Measurements from ENCODE around the gene THRB. TPM values are rescaled to one million over a fixed set of nuclear protein-coding genes. Genes with fewer than 3 reads are reported as not detected.

Gene THRB
- total and polyA plus RNA-seq, 2 donors (not counting 3 experiments of a cell fraction or from before 2014, with no cell fraction given): 0.06 TPM; not detected in 1

DNA sequence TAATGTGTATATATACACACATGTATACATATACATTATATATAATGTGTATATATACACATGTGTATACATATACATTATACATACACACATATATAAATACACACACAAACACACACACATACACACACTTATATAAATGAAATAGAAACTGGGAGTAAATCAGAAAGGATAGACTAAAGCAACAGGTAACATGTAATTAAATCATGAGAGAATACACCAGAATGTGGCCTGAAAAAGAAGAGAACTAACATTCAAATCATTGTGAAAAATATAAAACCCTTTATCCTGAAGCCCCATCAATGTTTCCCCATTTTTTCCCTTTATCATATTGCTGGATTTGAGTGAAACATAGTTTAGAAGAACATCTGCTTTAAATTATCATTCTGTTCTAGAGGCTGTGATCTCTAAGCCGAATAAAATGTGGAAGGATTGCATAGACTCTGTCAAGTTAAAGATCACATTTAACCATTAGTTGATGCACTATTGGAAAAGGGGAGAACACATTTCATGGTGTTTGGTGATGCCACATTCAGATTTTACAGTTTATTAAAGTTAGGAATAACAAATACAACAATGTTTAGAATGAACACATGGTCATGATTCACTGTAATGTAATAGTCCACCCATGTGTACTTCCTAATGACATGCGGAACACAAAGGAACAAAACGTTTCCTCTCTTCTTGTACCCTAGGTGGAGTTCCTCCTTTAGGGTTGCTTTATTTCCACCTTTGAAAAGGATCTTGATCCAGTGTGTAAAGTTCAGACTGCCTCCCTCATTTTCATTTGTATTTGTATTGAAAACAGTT lies 12.5 kb upstream of the THRB start:
- BruUV-seq (replicated peaks): no TSS peak
- Histone ChIP-seq H3K79me2 (ENCODE audit: control insufficient read depth, insufficient read depth, low read length) (no peaks in the 10 kb centered on the region), H3K4me2 (ENCODE audit: insufficient read depth, low read length) (no peak overlapping the region), H3K9ac (replicated peaks; ENCODE audit: extremely low read depth, insufficient read depth, low read length) (no peak overlapping the region), H2AFZ (ENCODE audit: low read depth, low read length) (peak overlapping the region; percentile 84), H3K4me3 (replicated peaks in 1 of 3; ENCODE audit: insufficient read depth in 1 of 3, low read depth in 1 of 3, low read length in 3 of 3) (no peak overlapping the region), H3K9me1 (replicated peaks; ENCODE audit: control insufficient read depth, extremely low read depth, insufficient read depth, low read length) (no peaks in the 10 kb centered on the region), H3K27me3 (ENCODE audit: control insufficient read depth in 2 of 2, insufficient read depth in 2 of 2, low read length in 2 of 2) (no peaks in the 10 kb centered on the region), H4K20me1 (replicated peaks; ENCODE audit: control insufficient read depth, extremely low read depth, insufficient read depth, low read length) (no peaks in the 10 kb centered on the region), H3K36me3 (ENCODE audit: control insufficient read depth in 2 of 2, extremely low read depth in 1 of 2, insufficient read depth in 2 of 2, low read length in 2 of 2) (no peaks in the 10 kb centered on the region), H3K9me3 (replicated peaks; ENCODE audit: control insufficient read depth, insufficient read depth, low read length) (no peaks in the 10 kb centered on the region), H3K27ac (ENCODE audit: insufficient read depth, low read depth, low read length) (no peak overlapping the region), H3K4me1 (ENCODE audit: control insufficient read depth, extremely low read depth, insufficient read depth, low read length) (peaks cover 8% of the 10 kb centered on the region)
- TF ChIP-seq FOS (IDR thresholded peaks at IDR 0.05; ENCODE audit: borderline replicate concordance, insufficient read depth, low read length) (no peak), EZH2 (IDR thresholded peaks at IDR 0.05; ENCODE audit: borderline replicate concordance, low read depth, low read length, severe bottlenecking) (no peak), MYC (IDR thresholded peaks at IDR 0.05; ENCODE audit: low read depth, low read length) (no peak), POLR2AphosphoS5 (IDR thresholded peaks at IDR 0.05; ENCODE audit: insufficient read depth, low read depth, low read length) (no peak), JUN (IDR thresholded peaks at IDR 0.05; ENCODE audit: borderline replicate concordance, insufficient read depth, insufficient read length, low read depth) (no peak), POLR2A (IDR thresholded peaks at IDR 0.05; ENCODE audit: low read depth, low read length) (no peak), GATA2 (IDR thresholded peaks at IDR 0.05; ENCODE audit: insufficient read depth, insufficient read length, low read depth, low read length) (no peak)
- TF ChIP-seq, protein P1, sequence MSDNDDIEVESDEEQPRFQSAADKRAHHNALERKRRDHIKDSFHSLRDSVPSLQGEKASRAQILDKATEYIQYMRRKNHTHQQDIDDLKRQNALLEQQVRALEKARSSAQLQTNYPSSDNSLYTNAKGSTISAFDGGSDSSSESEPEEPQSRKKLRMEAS (IDR thresholded peaks at IDR 0.05; ENCODE audit: insufficient read depth, insufficient read length): no peak
- TF ChIP-seq, protein P2, sequence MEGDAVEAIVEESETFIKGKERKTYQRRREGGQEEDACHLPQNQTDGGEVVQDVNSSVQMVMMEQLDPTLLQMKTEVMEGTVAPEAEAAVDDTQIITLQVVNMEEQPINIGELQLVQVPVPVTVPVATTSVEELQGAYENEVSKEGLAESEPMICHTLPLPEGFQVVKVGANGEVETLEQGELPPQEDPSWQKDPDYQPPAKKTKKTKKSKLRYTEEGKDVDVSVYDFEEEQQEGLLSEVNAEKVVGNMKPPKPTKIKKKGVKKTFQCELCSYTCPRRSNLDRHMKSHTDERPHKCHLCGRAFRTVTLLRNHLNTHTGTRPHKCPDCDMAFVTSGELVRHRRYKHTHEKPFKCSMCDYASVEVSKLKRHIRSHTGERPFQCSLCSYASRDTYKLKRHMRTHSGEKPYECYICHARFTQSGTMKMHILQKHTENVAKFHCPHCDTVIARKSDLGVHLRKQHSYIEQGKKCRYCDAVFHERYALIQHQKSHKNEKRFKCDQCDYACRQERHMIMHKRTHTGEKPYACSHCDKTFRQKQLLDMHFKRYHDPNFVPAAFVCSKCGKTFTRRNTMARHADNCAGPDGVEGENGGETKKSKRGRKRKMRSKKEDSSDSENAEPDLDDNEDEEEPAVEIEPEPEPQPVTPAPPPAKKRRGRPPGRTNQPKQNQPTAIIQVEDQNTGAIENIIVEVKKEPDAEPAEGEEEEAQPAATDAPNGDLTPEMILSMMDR (IDR thresholded peaks at IDR 0.05; ENCODE audit: extremely low read depth in 1 of 2, insufficient read depth in 1 of 2, low read depth in 1 of 2, low read length in 2 of 2): no peak
- CTCF ChIA-PET: no interaction called here
- POLR2A ChIA-PET: no interaction called here
- dilution Hi-C loops (cut with MboI; ENCODE audit: extremely low pct_ligation_motif_present, low sequenced_read_pairs): no loop called here
- intact Hi-C loops (cut with micrococcal nuclease): no loop called here
- DNase-seq (ENCODE audit: low read depth, low spot score): no peak
- no peak for FAIRE-seq

Data from endothelial cell of umbilical vein (primary cell).